GM19193 (cell line): ENCODE measurements around the gene MTA3.

Experiments
- POLR2A ChIP-seq: IDR thresholded peaks from 4 replicates; pipeline ENCODE4 v1.6.1; 2011; ENCODE audit not compliant: insufficient read depth, insufficient read length; ENCODE audit errors: extremely low read depth

Gene MTA3

DNA sequence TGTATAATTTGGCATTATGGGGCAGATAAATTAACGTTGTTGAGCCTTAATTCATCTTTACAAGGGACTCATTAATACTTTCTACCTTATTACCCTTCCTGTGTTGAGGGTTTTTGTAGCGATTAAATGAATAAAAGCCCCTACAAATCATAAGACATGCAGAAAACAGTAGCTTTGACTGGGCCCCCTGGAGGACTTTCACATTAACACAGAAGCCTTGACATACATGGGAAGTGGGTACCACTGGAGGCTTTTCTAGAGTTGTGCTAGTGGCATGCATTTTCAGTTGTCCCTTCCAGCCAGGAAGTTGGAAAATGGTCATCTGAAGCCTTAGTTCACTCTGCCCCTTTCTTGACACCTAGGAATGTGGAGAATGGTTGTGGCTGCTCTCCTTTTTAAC is 30.2 kb downstream of the MTA3 start:
- no peak for TF ChIP-seq POLR2A

DNA sequence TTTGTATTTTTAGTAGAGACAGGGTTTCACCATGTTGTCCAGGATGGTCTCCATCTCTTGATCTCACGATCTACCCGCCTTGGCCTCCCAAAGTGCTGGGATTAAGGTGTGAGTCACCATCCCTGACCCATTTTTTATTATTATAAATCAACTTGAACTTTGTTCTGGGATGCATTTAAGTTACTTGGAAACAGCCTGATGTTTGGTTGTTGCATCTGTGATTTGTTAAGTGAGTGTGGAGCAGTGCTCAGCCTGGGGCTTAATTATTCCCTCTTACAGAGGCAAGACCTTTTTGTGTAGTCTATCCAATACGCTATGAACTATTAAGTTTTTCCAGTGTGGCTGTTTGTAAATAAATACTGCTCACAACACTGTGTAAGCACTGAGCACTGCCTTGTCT is 32.6 kb downstream of the MTA3 start:
- no peak for TF ChIP-seq POLR2A

DNA sequence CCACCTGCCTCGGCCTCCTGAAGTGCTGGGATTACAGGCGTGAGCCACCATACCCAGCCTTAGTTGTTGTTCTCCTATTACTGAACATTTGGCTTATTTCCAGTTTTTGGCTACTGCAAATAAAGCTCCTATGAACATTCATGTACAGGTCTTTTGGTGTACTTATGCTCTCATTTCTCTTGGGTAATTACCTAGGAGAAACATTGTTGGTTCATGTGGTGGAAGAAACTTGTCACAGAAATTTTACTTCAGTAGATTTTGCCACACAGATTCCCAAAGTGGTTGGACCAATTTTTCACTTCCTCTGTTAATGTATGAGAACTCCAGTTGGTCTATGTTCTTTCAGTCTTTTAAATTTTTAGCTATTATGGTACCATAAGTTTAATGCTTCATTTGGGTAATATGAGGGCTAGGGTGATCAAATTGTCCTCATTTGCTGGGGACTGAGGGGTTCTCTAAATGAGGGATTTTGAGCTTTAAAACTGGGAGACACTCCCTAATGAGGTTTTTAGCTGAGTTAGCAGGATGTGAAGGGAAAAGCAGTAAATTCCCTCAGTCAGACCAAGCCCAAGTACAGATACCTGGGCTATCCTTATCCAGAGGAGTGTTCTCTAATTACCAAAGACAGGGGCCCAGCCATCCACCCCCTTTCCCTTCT is 33.9 kb downstream of the MTA3 start:
- TF ChIP-seq POLR2A = no peak

DNA sequence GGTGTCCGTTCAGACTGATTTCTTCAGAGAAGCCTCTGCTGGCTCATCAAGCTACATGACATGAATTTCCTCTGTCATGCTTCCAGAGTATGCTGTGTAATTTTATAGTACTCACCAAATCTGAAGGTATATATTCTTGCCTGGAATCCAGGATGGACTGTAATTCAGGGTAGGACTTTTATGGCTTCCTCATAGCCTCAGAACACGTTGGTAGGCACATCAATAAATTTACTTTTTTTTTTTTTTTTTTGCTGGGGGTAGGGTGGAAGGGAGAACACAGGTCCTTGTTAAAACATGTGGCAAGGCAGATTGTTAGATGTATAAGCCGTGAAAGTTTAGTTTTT is 34.4 kb downstream of the MTA3 start:
- TF ChIP-seq POLR2A = no peak

DNA sequence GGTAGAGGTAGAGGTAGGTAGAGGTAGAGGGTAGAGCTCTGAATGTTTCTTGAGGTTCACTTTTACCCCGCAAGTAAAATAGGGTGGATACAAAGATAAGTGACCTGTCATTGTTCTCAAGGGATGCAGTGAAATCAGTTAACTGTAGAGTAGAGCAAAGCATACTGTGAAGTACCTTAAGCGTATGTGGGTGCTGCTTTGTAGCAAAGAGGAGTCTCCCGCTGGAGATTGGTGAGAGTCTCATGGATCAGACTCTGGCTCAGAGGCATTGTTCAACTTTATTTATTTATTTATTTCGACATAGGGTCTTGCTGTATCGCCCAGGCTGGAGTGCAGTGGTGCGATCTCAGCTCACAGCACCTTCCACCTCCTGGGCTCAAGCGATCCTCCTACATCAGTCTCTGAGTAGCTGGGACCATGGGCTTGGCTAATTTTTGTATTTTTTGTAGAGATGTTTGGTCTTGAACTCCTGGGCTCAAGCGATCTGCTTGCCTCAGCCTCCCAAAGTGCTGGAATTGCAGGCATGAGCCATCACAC is 38.7 kb downstream of the MTA3 start:
- no peak for TF ChIP-seq POLR2A

DNA sequence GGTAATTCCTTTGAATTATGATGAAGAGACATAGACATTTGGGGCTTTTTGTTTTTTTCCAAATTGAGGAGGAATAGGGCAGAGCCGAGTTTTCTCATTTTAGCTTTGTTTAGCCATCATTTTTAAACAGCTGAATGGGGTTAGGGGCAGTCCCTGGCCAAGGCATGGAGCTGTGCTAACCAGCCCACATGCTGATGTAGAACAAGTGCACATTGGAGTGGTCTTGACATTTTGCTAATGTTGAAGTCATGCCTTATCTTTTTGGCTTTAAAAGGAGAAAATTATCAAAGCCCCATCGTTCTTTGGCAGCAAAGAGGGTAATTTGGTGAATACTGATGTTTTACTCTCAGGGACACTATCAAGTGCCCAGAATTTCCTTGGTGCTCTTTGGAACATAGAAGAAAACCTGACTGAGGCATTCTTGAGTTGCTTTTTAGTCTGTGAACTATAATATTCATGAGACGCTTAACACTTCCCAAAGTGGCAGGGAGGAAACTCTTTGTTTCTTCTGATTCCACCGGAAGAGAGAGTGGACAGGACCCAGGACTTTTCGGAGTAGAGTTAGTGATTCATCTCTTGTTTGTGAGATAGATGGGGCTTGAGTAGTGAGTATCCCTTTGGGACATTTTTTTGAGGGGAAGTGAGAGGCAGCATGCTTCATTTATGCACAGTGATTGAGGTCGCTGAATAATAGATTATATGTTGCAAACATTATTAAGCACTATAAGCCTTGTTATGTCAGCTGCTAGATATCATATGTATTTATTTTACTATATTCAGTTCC is 45.0 kb downstream of the MTA3 start:
- TF ChIP-seq POLR2A = no peak

DNA sequence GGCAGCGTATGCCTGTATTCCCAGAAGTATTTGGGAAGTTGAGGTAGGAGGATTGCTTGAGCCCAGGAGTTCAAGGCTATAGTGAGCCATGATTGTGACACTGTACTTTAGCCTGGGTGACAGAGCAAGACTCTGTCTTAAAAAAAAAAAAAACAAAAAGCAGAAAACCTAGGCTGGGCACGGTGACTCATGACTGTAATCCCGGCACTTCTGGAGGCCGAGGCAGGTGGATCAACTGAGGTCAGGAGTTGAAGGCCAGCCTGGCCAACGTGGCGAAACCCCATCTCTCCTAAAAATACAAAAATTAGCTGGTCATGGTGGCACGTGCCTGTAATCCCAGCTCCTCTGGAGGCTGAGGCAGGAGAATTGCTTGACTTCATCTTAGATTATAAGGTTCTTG is 46.4 kb downstream of the MTA3 start:
- no peak for TF ChIP-seq POLR2A

DNA sequence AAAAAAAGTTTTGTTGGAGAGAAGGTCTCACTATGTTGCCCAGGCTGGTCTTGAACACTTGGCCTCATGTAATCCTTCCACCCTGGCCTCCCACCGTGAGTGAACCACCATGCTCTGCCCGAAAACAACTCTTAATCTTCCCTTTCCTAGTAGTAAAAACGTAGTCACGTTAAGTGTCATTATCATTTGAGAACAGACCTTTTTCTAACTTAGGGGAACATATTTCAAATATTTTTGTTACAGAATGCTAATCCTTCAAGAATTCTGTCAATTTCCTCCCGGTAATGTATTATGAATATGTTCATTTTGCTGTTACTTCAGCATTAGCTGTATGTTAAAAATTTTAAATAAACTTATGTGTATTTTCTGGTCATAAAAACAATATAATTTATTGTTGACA is 49.7 kb downstream of the MTA3 start:
- TF ChIP-seq POLR2A = no peak

DNA sequence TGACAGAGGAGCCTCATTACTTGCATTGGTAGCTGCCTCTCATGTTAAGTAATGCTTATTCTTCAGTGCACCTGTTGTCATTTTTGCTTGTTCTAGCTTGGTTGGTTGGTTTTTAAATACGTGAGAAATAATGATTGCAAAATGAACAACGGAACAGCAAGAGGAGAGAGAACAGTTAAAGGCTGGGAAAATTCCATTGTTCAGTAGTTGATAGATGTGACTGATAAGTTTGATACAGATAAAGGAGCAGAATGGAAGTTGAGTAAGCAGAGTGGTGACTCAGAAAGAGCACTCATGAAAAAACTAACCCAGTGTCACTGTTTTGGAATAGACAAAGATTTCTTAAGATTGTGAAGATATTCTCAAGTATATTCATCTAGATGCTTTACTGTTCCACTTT is 50.5 kb downstream of the MTA3 start:
- TF ChIP-seq POLR2A = no peak

DNA sequence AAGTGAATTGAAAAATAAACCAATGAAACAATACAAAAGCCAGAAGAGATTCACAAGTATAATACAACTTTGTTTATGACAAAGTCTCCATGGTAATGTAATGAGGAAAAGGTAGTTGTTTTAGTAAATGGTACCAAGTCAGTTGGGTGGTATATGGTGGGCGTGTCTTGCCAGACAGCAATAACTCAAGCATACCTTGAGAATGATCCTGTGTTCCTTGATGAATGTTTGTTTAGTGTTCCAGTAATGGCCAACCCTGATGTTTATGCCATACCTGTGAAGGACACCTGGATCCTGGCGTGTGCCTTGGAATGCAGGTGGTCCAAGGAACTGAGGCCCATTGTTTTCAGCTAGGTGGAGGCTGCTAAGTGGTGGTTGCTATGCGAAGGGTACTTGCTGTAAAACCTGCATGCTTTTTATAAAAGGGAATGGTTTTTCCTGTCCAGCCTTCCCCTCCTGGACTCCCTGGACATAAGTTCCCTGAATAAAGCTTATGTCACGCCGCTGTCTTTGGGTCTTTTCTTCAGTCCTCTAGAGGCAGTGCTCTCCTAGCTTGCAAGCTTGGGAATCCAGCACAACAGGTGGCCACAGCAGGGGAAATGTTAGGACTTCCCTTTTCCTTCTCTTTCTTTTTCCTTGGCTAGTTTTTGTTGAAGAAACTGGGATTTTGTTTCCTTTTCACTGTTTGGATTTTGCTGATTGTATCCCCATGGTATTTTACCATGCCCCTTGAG is 54.7 kb downstream of the MTA3 start:
- no peak for TF ChIP-seq POLR2A

DNA sequence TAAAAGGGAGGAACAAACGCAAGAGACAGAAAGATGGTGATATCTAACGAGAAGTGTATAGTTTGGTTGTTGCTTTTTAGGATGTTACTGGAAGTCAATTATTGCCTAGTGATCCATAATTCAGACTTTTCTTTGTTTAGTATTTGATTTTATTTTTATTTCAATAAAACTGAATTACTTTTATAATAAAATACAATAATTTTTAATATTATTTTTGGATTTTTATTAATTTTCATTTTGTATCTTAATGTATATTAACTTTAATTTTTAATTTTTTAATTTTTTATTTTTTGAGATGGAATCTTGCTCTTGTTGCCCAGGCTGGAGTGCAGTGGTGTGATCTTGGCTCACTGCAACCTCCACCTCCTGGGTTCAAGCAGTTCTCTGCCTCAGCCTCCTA is 55.6 kb downstream of the MTA3 start:
- no peak for TF ChIP-seq POLR2A

DNA sequence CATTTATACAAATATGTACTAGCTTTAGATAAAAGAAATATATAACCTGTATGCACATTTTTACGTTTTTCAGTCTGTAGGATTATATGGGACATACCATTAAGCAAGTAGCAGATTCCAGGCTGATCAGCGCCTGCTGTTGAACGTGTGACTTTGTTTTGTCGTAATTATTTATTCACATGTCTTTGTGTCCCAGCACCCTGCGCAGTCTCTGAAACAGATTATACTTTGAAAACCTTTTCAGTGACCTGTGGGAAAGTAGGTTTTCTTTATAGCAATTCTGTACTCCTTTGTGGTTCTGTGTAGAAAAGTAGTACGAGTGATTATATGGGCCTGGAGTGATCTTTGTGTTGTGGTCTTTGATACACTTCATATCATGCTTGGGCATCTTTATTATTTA is 68.5 kb downstream of the MTA3 start:
- no peak for TF ChIP-seq POLR2A

DNA sequence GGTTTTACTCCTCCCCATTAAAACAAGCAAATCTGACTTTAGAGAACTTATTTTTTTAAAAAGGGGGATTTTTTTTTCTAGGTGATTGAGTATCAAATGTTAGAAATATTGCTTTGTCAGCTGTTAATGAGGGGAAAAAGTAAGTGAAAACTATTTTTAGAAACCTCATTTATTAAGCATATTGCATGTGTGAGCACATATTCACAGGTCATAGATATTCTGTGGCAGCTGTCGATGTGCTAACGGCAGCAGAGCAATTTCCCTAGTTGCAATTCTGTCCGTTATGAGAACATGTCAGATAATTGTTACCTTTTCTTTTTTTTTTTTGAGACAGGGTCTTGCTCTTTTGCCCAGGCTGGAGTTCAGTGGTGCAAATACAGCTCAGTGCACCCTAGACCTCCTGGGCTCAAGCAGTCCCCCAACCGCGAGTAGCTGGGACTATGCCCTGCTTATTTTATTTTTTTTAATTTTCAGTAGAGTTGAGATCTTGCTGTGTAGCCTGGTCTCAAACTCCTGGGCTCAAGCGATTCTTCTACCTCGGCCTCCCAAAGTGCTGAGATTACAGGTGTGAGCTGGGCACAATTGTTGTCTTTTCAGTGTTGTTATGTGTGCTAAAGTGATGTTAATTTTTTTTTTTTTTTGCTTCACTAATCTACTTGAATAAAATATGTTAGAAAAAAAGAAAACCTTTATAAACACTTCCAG is 69.8 kb downstream of the MTA3 start:
- no peak for TF ChIP-seq POLR2A

DNA sequence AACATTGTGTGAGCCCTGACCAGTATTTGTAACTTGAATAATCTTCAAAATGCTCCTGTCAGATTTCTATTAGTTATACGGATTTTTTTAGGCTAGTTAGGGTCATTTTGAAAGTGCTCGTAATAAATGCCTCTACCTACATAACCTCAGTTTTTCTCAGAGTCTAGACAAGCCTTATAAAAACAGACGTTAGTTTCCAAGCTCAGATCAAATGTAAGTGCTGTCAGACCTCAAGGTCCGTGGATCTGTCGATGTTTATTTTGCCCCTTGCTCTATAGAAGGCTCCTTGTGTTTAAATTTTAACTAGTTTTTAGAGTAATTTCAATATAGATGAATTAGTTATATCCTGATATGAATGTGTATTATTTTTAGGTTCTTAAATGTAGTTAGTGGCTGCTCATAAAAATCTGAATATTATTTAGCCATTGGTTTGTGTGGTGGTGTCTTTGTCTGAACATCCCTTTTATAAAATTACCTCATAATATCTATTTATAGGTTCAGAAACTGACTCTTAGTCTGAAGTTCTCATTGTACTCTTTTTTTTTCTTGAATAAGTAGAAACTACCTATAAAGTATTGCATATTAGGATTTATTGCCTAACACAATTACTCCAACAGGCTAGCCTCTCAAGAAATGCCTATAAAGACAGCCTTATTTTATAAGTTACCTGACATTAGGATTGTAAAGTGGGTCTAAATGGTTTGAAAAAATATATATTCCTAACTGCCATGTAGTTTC is 71.1 kb downstream of the MTA3 start:
- no peak for TF ChIP-seq POLR2A
